SW480 (cell line): ENCODE data around the gene CCDC15.

ENCODE experiments used
- DNase-seq: peaks from one replicate; pipeline ENCODE4 v3.0.0-alpha.2; 2016; ENCODE audit warnings: low spot score

CCDC15 gene

DNA sequence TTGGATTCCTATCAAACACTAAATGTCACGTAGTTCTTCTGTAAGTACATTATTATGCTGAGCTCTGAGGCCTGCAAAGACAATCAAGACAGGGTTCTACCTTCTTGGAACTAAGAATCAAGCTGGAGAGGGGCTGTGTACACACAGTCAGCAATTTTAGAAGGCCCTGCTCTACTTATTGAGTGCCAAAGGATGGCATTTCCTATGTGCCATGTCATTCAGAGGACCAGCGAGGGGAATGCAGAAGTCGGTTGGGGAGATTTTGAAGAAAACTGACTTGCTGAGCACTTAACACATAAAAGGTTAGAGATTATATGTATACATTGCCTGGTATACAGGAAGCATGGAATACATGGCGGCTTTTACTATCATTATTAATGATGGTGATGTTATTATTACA, 114.4 kb downstream of the CCDC15 start:
- no peak for DNase-seq

DNA sequence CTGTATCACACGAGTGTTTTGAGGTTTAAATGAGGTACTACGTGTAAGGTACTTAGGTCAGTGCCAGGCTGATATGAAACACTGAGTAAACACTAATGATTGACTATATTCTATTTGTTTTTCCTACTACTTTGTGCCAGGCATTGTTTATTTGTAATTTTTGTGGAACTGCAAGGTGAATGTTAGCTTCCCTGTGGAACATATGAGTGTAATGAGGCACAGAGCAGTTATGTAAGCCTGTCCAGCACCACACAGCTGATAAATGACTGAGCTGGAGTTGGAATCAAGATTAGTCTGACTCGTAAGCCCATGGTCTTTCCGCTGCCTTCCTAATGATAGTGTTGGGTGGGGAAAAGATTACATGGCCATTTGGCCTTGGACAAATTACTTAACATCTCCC, 115.0 kb downstream of the CCDC15 start:
- DNase-seq: no peak

DNA sequence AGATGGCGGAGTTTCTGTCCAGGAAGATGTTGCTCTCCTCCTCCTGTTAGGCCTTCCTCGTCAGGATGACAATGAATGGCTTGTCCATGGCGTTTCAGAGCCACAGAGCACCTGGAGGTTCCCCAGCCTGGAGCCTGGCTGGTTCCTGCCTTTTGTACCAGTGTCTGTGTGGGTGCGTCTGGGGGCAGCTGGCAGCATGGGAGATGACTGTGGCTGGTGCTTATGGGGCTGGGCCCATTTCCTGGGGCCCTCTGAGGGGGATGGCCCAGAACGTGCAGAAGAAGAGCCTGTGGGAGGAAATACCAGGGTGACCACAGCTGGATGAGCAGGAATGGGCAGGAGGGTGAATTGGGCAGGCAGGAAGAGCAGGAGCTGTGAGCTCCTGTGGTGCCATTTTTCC, 115.8 kb downstream of the CCDC15 start:
- peak; percentile 86 for DNase-seq

DNA sequence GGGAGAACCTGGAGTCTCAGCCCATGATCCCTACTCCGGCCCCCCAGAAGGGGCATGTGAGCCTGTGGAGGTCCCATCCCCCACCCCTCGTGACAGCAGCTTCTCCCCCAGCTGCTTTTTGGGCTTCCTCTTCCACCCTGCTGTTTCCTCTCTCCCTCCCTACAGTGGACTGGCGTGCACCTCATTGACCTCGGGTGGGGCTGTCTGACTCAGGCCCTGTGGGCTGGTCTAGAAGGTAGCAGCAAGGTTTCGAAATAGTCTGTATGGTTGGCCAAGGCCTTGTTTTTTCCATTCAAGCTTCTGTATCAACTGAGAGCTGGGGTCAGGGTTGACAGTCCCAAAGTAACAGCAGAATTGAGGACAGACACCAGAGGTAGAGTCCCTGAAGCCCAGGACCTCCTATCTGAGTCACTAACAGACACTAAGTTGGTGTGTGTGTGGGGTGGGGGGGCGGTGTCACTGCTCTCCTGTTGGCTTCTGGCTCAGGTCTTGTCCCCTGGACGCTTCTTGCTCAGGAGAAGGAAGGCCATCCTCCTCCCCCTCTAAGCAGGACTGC, 116.8 kb downstream of the CCDC15 start:
- peak; percentile 79 for DNase-seq

DNA sequence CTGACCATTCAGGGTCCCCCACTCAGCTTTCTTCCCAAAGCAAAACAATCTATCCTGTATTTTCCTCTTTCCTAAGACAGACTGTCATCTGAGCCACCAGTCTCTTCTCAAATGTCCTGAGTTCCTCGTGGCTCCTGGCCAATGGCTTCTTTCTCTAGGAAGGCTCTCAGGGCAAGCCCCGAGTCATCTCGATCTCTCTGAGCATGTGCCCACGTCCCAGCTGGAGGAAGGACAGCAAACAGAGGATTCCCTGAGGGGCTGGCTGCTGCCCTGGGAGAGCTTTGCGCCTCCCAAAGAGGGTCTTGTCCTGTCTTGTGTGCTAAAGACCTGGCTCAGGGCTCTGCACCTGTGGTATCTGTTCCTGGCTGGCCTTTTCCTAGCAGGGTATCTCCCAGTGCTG, 117.4 kb downstream of the CCDC15 start:
- DNase-seq: no peak

DNA sequence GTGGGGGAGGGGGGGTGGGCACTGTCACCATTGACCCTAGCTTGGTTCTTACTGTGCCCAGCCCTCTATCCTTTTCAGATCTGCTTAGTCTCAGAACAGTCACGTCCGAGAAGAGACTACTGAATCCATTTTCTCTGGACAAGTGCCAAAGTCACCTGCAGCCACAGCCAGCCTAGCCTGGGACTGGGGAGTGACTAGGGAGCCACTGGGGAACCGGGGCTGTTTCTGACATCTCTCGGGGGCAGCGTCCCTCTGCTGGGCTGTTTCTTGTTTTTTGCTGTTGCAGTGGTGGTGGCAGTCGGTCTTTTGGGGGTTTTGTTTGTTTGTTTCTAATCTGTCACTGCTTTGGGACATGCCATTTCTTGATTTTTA, 117.8 kb downstream of the CCDC15 start:
- DNase-seq: no peak

DNA sequence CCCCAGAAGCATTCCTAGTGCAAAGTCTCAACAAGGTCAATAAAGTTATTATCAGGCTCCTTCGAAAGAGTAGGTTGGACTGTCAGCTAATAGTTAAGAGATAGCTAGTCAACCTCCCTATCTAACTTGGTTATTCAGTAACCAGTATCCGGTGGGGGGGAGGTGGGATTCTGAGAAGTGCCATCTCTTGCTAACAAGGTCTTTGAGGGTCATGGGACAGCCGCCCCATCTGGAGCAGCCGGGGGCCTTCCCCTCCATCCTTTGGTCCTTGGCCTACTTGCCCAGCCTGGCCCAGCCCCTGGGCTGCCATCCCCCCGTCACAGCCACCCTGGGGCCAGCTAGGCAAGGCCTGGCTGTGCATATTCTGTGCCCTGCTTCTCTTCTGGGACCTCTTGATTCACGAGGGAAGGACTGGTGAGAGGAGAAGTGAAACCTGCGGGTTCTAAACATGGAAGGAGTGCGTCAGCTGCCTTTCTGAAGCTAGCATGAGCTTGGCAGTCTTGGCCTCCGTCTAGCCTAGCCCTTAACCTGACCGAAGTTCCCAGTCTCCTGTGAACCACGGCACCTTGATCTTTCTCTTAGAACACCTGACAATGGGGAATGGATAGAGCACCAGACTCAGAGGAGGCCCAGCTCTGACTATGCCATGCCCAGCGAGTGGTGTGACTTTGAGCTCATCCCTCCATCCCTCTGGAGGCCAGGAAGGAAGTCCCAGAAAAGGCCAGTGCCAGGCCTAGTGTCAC, 118.4 kb downstream of the CCDC15 start:
- DNase-seq: no peak

DNA sequence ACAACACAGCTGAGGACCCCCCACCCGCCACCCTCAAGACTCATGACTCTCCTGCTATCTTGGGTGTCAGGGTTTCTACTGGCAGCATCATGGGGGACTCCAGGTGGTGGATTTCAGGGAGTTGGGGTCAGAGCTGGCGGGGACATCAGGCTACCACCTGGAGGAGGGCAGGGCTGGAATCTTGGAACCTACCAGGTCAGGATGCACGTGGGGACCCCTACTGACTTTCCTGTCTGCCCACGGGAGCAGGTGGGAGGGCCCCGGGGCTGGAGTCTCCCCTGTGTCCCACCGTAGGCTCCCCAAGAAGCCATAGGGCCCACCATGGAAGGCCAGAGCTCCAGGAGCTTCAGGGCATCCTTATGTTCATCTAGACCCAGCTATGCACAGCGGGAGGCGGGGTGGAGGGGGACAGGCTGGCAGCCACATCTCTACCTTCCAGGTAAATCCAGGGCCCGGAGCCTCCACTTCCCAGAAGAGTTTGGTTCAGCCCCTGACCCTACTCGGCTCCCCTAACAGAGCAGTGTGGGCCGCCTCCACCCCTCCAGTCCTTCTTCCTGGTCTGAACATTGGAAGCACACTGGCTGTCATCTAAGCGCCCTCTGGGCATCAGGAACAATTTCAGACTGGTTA, 119.1 kb downstream of the CCDC15 start:
- DNase-seq: no peak

DNA sequence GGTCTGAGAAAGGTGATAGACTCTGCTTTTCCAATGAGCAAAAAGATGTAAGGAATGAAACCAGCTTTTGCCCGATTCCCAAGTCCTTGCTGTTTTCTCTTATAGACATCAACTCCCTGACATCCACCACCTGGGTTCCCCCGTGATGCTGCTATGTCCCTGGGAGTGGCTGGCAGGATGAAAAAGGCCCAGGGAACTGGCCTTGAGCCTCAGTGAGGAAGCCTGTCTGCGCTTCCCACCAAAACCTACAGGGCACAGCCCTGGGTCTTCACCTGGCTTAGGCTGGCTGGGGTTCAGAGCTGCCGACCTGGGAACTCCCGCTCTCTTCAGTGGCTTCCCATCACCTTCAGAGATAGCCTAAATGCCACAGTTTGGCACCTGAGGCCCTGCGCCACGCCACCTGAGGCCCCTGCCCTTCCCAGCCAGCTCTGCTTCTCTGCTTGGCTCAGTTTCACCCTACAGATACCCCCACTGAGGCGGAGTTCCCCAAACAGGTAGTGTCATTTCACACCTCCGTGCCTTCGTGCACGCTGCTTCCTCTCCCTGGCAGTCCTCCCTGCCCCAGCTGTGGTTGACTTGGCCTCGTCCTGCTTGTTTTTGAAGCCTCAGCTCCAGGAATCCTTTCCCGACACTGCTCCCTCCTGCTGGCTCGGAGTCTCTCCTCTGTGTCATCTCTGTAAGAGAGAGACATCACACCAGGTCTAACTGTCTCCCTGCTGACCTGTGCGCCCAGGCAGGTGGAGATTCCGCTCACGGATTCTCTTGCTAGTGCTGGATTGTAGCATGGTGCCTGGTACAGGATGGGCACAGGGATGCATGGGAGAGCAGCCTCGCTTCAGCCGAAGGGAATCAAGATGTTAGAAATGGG, 119.8 kb downstream of the CCDC15 start:
- DNase-seq: no peak

DNA sequence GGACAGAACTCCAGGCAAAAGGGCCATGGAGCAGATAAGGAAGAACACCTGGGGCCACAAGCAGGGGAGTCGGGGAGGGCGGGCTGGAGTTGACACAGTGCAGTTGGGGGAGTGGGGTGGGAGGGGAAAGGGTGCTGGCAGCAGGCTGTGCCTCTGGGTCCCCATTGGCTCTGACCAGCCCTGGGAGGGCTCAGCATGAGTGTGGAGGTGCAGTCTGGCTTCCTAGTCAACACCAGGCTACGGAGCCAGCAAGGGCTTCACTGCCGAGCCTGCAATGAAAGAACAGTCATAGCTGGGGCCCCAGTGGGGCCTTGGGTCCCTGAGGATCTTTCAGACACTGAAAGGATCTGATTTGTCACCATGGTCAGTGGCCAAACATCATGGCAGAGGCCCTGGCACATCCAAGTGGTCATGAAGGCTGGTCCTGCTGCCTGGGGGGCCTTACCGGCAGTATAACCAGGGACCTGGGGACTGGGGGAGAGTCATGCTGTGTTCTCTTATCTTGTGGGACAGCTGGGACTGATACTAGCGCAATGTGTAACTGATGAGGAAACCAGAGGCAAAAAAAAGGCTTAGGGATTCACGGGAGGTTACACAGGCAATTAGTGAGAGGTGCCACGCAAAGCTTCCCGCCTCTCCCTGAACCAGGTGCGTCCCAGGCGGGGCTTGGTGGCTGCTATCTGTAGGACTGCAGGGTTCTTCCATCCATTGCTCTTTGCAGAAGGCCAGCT, 120.7 kb downstream of the CCDC15 start:
- DNase-seq: no peak

DNA sequence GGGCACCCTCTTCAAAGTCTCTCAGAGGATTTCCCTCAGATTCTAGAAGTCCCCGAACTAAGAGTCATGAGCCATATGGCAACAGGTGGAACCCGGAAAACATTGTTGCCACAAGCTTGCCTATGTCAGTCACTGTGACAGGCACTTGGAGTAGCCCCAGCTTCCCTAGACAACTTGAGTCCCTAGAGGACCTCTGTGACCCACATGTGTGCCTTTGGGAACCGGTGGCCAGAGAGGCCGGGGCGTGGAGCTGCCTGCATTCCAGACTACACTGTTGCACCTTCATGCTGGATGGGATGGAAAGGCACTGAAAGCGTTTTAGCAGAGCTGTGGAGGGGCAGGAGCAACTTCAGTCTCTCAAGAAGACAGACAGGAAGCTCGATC, 121.2 kb downstream of the CCDC15 start:
- no peak for DNase-seq

DNA sequence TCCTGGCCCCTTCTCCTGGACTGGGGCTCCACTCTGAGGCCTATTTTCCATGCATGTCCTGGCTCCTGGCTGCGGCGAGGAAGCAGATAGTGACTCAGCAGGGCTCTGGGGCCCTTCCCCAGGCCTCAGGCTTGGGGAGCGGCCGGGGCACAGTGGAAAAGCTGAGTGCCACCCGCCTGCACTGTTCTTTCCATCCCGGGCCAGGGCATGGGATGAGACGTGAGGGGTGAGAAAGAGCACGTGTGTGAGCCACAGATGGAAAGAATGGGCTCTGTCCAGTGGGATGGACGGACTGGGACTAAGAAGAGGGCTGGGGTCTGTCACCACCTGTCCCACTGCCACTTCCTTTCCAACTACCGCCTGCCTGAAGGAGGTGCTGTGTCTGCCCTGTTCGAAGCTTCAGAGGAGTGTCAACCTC, 121.9 kb downstream of the CCDC15 start:
- no peak for DNase-seq

DNA sequence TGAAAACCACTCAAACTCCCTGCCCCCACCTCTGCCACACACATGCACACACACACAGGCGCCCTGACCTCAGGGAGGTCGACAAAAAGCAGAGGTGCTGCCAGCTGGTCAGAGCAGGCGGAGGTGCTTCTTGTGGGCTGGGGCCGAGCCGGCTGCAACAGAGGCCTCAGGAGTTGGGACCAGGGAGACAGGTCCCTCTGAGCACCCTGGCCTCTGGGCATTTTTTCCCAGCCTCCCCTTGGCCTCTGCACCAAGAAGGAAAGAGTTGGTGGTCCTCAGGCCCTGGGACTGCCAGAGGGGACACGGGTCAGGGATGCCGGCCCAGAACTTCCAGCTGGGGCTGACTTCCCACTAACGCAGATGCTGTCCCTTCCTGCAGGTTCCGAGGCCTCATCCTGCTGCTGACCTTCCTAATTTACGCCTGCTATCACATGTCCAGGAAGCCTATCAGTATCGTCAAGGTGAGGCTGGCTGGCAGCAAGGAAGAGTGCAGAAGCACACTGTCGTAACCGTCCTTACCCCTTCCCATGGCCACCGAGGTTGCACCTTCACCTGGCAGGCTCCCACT, 122.5 kb downstream of the CCDC15 start:
- no peak for DNase-seq

DNA sequence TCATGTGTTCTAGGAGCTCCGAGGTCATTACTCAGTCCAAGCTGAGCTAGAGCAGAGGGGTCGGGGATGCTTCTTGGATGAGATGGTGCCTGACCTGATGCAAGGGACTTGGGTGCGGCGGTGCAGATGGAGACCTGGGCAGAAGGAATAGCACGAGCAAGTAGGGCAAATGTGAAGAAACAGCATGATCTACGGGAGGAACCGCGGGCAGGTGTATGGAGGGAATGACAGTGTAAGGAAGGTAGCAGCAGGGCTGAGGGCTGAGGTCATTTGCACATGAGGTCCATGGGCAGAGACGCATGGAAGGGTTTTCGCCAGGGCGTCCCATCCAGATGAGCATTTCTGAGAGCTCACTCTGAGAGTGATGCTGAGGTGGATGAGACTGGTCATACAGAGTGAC, 124.0 kb downstream of the CCDC15 start:
- DNase-seq: no peak

DNA sequence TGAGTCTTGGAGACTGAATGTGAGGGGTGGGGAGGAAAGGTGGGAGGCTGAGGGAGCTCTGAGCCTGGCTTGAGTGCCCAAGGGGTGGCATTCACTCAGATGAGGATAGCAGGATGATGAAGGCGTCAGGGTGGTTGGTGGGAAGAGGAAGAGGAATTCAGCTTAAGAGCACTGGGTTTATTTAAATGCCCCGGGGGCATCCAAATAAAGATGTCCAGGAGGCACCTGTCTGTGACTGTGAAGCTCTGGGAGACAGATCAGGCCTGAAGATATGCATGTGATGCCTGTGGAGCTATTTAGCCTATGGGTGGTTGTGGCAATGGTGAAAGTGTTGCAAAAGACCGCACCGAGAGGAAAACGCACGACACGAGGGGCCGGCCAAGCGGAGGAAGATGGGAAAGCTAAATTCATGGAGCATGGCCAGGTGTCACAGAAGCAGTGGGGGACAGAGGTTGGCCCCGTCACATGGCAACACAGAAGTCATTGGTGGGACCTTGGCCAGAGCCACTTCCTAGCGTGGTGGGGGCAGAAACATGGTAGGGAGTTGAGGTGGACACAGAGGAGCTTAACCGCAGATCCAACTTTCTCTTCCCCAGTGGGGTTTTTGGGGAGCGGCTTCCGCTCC, 124.6 kb downstream of the CCDC15 start:
- no peak for DNase-seq

DNA sequence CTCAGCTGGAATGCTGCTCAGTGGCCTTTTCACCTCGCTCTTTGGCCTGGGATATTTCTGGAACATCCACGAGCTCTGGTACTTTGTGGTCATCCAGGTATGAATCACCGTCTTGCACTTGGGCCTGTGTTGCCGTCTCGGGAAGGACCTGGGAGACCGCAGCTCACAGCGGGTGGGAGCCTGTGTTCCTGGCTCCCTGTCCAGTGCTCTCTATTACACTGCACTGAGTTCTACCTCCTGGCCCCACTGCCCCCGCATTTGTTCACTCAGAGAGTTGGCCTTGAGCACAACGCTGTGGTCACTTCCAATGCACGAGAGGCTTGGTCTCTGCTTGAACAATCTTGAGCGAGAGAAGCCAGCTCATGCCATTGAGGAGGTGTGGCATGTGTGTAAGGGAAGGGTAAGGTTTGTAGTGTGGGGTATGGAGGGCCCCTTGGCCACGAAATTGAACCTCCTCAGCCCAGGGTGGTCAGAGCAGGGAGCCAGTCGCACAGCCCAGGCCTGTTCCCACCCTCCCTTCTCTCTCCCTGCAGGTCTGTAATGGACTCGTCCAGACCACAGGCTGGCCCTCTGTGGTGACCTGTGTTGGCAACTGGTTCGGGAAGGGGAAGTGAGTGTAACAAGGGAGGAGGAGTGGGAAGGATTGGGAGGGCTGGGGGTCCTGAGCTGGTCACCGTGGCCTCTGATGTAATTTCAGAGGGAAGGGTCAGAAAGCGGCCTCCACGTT, 125.3 kb downstream of the CCDC15 start:
- DNase-seq: peak; percentile 39

DNA sequence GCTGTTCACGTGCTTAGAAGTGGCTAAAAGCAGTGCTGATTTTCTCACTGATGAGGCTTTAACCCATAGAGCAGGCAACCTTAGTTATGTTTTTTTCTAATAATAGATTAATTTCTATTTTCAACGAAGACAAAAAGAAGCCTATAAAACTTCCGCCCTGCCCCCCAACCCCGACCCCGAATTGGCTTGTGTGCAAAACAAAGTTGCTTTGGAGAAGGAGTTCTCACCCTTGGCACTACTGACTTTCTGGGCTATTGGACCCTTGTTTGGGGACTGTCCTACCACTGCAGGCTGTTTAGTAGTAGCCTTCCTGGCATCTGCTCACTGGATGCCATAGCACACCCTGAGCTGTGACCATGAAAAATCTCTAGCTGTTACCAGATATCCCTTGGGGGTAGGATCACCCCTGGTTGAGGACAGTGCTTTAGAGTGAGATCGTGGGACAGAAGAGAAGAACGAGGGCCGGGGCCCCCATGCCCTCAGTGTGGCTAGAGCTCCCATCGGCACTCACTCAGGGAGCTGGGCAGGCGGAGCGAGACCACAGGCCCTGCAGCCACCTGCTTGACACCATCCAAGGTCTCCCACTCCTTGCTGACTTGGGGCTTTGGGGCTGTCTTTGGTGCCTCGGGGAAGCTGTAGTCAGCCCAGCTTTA, 126.0 kb downstream of the CCDC15 start:
- DNase-seq: no peak

DNA sequence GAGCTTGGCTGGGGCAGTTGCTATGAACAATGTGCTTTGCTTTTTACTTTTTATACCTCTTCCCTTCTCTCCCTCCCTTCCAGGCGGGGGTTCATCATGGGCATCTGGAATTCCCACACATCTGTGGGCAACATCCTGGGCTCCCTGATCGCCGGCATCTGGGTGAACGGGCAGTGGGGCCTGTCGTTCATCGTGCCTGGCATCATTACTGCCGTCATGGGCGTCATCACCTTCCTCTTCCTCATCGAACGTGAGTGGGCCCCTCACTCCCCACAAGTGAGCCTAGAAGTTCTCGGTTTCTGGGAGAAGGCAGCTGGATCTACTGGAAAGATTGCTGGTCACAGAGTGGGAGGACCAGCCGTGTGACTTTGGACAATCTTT, 126.5 kb downstream of the CCDC15 start:
- DNase-seq: no peak

DNA sequence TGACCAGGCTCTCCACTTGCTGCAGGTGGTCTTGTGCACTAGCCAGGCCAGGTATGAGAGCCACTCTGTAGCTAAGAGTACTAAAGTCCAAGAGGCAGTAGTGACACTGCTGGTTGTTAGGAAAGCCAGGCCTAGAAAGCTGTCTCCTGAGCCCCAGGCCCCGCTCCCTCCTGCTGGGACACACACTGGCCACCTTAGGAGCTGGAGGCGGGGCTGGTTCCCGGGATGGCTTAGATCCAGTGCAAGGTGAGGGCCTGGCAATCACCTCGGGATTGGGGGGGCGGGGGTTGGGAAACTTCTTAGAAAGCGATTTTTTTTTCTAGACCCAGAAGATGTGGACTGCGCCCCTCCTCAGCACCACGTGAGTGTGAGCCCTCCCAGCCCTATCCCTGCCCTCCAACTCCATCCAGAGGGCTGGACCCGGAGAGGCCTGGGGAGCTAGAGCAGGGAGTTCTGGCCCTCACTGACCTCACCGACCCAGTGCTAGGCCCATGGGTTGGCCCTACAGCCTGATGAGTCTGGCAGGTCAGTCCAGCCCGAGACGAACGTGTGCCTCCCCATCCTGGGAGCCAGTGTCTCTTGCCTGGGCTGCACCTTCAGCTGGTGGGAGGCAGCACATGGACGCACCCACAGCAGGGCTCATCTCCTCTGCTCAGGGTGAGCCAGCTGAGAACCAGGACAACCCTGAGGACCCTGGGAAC, 127.2 kb downstream of the CCDC15 start:
- no peak for DNase-seq
